A673 (cell line): ENCODE data around the gene QSOX2. TPM values are rescaled to one million over a fixed set of nuclear protein-coding genes. Genes with fewer than 3 reads are reported as not detected.

Source experiments
- BruUV-seq: library from RNA; stranded (reverse); fragments of 400-500 nt; replicated peaks from 2 replicates; lab custom pipeline; 2021; lab: Mats Ljungman, UMichigan
- CTCF ChIA-PET: fragments of 300-600 bp; sonication (Branson Sonifier 250); formaldehyde crosslinking; loops from one replicate; lab custom pipeline; 2022; ENCODE audit warnings: antibody characterized with exemption; lab: Charles Lee
- POLR2A ChIA-PET: fragments of 300-600 bp; sonication (Branson Sonifier 250); formaldehyde crosslinking; loops from one replicate; lab custom pipeline; 2022; ENCODE audit warnings: antibody characterized with exemption; ENCODE audit not compliant: low non-redundant PET; lab: Charles Lee
- DNase-seq: peaks from one replicate; pipeline ENCODE4 v3.0.0-alpha.2; 2015; ENCODE audit warnings: low spot score
- H3K27ac ChIP-seq: fragments of 200-600 bp; sonication (generic); 2 replicates; pipeline ENCODE4 v1.5.1; 2016; ENCODE audit warnings: mixed run types, low read depth, mild to moderate bottlenecking, mixed read lengths, antibody characterized with exemption, low read length; ENCODE audit not compliant: poor library complexity, severe bottlenecking
- H3K27me3 ChIP-seq: fragments of 200-600 bp; sonication (generic); replicated peaks from 2 replicates; pipeline ENCODE4 v1.6.1; 2017; ENCODE audit warnings: mixed run types, low read depth, mild to moderate bottlenecking, mixed read lengths, antibody characterized with exemption, low read length; ENCODE audit not compliant: insufficient read depth, poor library complexity
- H3K36me3 ChIP-seq: fragments of 200-600 bp; sonication (generic); 2 replicates; pipeline ENCODE4 v1.6.1; 2016; ENCODE audit warnings: mixed run types, mild to moderate bottlenecking, mixed read lengths, antibody characterized with exemption, low read length; ENCODE audit not compliant: insufficient read depth, poor library complexity, severe bottlenecking
- H3K4me1 ChIP-seq: fragments of 200-600 bp; sonication (generic); 2 replicates; pipeline ENCODE4 v1.6.1; 2017; ENCODE audit warnings: mixed run types, mild to moderate bottlenecking, mixed read lengths, antibody characterized with exemption, low read length; ENCODE audit not compliant: insufficient read depth, poor library complexity, severe bottlenecking
- H3K4me3 ChIP-seq: fragments of 200-600 bp; sonication (generic); 2 replicates; pipeline ENCODE4 v1.5.1; 2016; ENCODE audit warnings: low read depth, mixed run types, mild to moderate bottlenecking, mixed read lengths, low read length; ENCODE audit not compliant: poor library complexity, severe bottlenecking
- H3K9me3 ChIP-seq: fragments of 200-600 bp; sonication (generic); 2 replicates; pipeline ENCODE4 v1.6.1; 2016; ENCODE audit warnings: mixed run types, low read depth, mild to moderate bottlenecking, mixed read lengths, antibody characterized with exemption, low read length; ENCODE audit not compliant: poor library complexity, severe bottlenecking
- CTCF ChIP-seq: fragments of 300-800, 200-600 bp; sonication (generic); conservative IDR thresholded peaks from 2 replicates; pipeline ENCODE4 v1.5.1; 2017; ENCODE audit warnings: low read depth, mild to moderate bottlenecking, antibody characterized with exemption, low read length, moderate library complexity, mixed read lengths
- EZH2 ChIP-seq: fragments of 200-600 bp; sonication (generic); IDR thresholded peaks from 2 replicates; pipeline ENCODE4 v1.6.1; 2017; ENCODE audit warnings: borderline replicate concordance, low read depth, mild to moderate bottlenecking, mixed read lengths, antibody characterized with exemption, low read length; ENCODE audit not compliant: poor library complexity, severe bottlenecking
- intact Hi-C: fragments of 100-400 bp; cut with micrococcal nuclease; formaldehyde crosslinking; loops from one replicate; pipeline ENCODE4 v1.10.0; 2022; ENCODE audit not compliant: unreplicated experiment
- total RNA-seq: library from RNA; stranded (reverse); gene quantifications from 2 replicates; pipeline ENCODE4 v1.2.3, GENCODE V29; 2021

QSOX2 gene
- total RNA-seq, 1 experiment from 2014 or later = 43.7 TPM

- H3K27ac ChIP-seq = no peak overlapping the region
- intact Hi-C loops = loop anchor here (10.0 kb wide), 1 partner anchor 262 kb away; the partner anchor contains the start of gene UBAC1
- peaks cover 18% of the 10 kb centered on the region for H3K36me3 ChIP-seq
- H3K4me1 ChIP-seq = peaks cover 20% of the 10 kb centered on the region
- no peak for DNase-seq
- H3K4me3 ChIP-seq = no peak overlapping the region
- POLR2A ChIA-PET = no interaction called here
- CTCF ChIA-PET = interaction anchor here (0.7 kb wide), 1 partner anchor 1897 kb away, joined by 3 read pairs; no protein-coding TSS in a partner anchor
- no peaks in the 10 kb centered on the region for H3K9me3 ChIP-seq
- no peaks in the 10 kb centered on the region for H3K27me3 ChIP-seq
- BruUV-seq = no TSS peak
- TF ChIP-seq EZH2 = no peak
- no peak for TF ChIP-seq CTCF
Observed at GRCh38 chr9:136226680-136227407, 18.8 kb downstream of the QSOX2 start.

- BruUV-seq = no TSS peak
- TF ChIP-seq CTCF (peak; percentile 95), EZH2 (no peak)
- ChIA-PET POLR2A (no interaction called here), CTCF (no interaction called here)
- peaks cover 18% of the 10 kb centered on the region for H3K36me3 ChIP-seq
- H3K4me3 ChIP-seq = no peak overlapping the region
- peaks cover 20% of the 10 kb centered on the region for H3K4me1 ChIP-seq
- H3K27ac ChIP-seq = peak overlapping the region; percentile 52
- peak; percentile 71 for DNase-seq
- intact Hi-C loops = loop anchor here (10.0 kb wide), 1 partner anchor 261 kb away; the partner anchor contains the start of gene UBAC1
- H3K9me3 ChIP-seq = no peaks in the 10 kb centered on the region
- no peaks in the 10 kb centered on the region for H3K27me3 ChIP-seq
Observed at GRCh38 chr9:136225748-136226679, 19.6 kb downstream of the QSOX2 start.

GRCh38 chr9:136225366-136225747 is 20.3 kb downstream of the QSOX2 start:
- intact Hi-C loops = loop anchor here (10.0 kb wide), 1 partner anchor 261 kb away; the partner anchor contains the start of gene UBAC1
- POLR2A ChIA-PET = no interaction called here
- peaks cover 18% of the 10 kb centered on the region for H3K36me3 ChIP-seq
- CTCF ChIA-PET = interaction anchor here (0.7 kb wide), 1 partner anchor 165 kb away, joined by 3 read pairs; no protein-coding TSS in a partner anchor
- no peak for TF ChIP-seq EZH2
- TF ChIP-seq CTCF = no peak
- H3K4me3 ChIP-seq = no peak overlapping the region
- no TSS peak for BruUV-seq
- no peaks in the 10 kb centered on the region for H3K27me3 ChIP-seq
- H3K27ac ChIP-seq = peak overlapping the region; percentile 52
- H3K9me3 ChIP-seq = no peaks in the 10 kb centered on the region
- H3K4me1 ChIP-seq = peaks cover 24% of the 10 kb centered on the region
- DNase-seq = no peak
